OCI-LY1 (cell line): ENCODE results near the gene USF1.

ENCODE experiments used
- CTCF ChIP-seq: fragments of 200-600 bp; sonication (generic), shearing (Covaris generic); IDR thresholded peaks from 2 replicates; pipeline ENCODE4 v1.5.1; 2017; ENCODE audit warnings: mild to moderate bottlenecking, antibody characterized with exemption, low read length, moderate library complexity, mixed read lengths
- EZH2 ChIP-seq: fragments of 200-600 bp; sonication (generic), shearing (Covaris generic); IDR thresholded peaks from 2 replicates; pipeline ENCODE4 v1.8.0; 2017; ENCODE audit warnings: borderline replicate concordance, mixed run types, mild to moderate bottlenecking, antibody characterized with exemption, low read length, moderate library complexity, mixed read lengths

- no peak for TF ChIP-seq CTCF
- TF ChIP-seq EZH2: no peak
These were observed 7.1 kb upstream of the USF1 start for GRCh38 chr1:161052899-161053298.
